Mucosa of gallbladder (tissue), 1 donor: ENCODE data around the gene EIF2B5. TPM values are rescaled to one million over a fixed set of nuclear protein-coding genes. Genes with fewer than 3 reads are reported as not detected.
"Not testable (repeated sequence)": the region's sequence is repeated elsewhere in the genome, so short reads cannot be mapped to it uniquely, and the experiment has no call there.

Experiments used
- DNase-seq: peaks from one replicate; pipeline ENCODE4 v3.0.0-alpha.2; 2020; ENCODE audit warnings: low spot score
- total RNA-seq: library from RNA; stranded (reverse); gene quantifications from one replicate; pipeline ENCODE4 v1.2.1, GENCODE V29; 2021
- donor health status: DM: no; HTN: no; CAD: no.

EIF2B5 gene
- 35.5 TPM for total RNA-seq

GRCh38 chr3:184135149-184135910 is at the start of gene EIF2B5:
Gene EIF2B5 (plus strand): TSS chr3:184135358. CDS start chr3:184135386, 28 bp downstream.
- peak; percentile 93 for DNase-seq

- DNase-seq: no peak
Observed at GRCh38 chr3:184085389-184085852, 49.7 kb upstream of the EIF2B5 start.

GRCh38 chr3:184092199-184092598 is 43.0 kb upstream of the EIF2B5 start:
- no peak for DNase-seq

- DNase-seq: no peak
Observed at GRCh38 chr3:184096811-184097383, 38.3 kb upstream of the EIF2B5 start, which contains the start of gene HTR3E. Gene HTR3E (plus strand): TSS chr3:184097064. CDS start chr3:184097530, 466 bp downstream.

GRCh38 chr3:184097556-184097955 is 37.6 kb upstream of the EIF2B5 start:
- DNase-seq: no peak

GRCh38 chr3:184099806-184100686 is 35.1 kb upstream of the EIF2B5 start:
- DNase-seq: no peak

- DNase-seq: peak; percentile 33
Observed at GRCh38 chr3:184110316-184110725, 24.8 kb upstream of the EIF2B5 start.

- no peak for DNase-seq
Observed at GRCh38 chr3:184116017-184116416, 19.1 kb upstream of the EIF2B5 start.

GRCh38 chr3:184117636-184118035 is 17.5 kb upstream of the EIF2B5 start:
- no peak for DNase-seq

- not testable (repeated sequence) for DNase-seq
Observed at GRCh38 chr3:184121031-184121430, 14.1 kb upstream of the EIF2B5 start.

GRCh38 chr3:184126006-184126405 is 9.2 kb upstream of the EIF2B5 start:
- DNase-seq: no peak

- no peak for DNase-seq
Observed at GRCh38 chr3:184129012-184129411, 6.1 kb upstream of the EIF2B5 start.

- DNase-seq: no peak
Observed at GRCh38 chr3:184132945-184133344, 2.2 kb upstream of the EIF2B5 start.

GRCh38 chr3:184133840-184134745 is 1.1 kb upstream of the EIF2B5 start:
- peak; percentile 81 for DNase-seq

- DNase-seq: no peak
Observed at GRCh38 chr3:184134746-184135148, 411 bp upstream of the EIF2B5 start.

- no peak for DNase-seq
Observed at GRCh38 chr3:184135911-184136260, 728 bp downstream of the EIF2B5 start.

- no peak for DNase-seq
Observed at GRCh38 chr3:184140436-184140835, 5.3 kb downstream of the EIF2B5 start.

- DNase-seq: no peak
Observed at GRCh38 chr3:184142199-184142598, 7.0 kb downstream of the EIF2B5 start.

GRCh38 chr3:184143327-184143726 is 8.2 kb downstream of the EIF2B5 start:
- no peak for DNase-seq

GRCh38 chr3:184144505-184144904 is 9.3 kb downstream of the EIF2B5 start:
- no peak for DNase-seq

- DNase-seq: peak; percentile 74
Observed at GRCh38 chr3:184145111-184145524, 10.0 kb downstream of the EIF2B5 start.
